Neural progenitor cell (in vitro differentiated cells): ENCODE results near the gene RNF34. TPM values are rescaled to one million over a fixed set of nuclear protein-coding genes. Genes with fewer than 3 reads are reported as not detected.

Experiments
- DNase-seq: peaks from one replicate; pipeline ENCODE4 v3.0.0-alpha.2; 2016; ENCODE audit warnings: low spot score
- H2AFZ ChIP-seq: fragments of 200-600 bp; sonication (generic); replicated peaks from 2 replicates; pipeline ENCODE4 v1.6.1; 2016; ENCODE audit warnings: antibody characterized with exemption
- H3F3A ChIP-seq: fragments of 200-600 bp; sonication (generic); 2 replicates; pipeline ENCODE4 v1.6.1; 2016; ENCODE audit warnings: antibody characterized with exemption, low read depth
- H3K27ac ChIP-seq: fragments of 200-600 bp; sonication (generic); 2 replicates; pipeline ENCODE4 v1.5.1; 2016; ENCODE audit warnings: mild to moderate bottlenecking
- H3K27me3 ChIP-seq: fragments of 200-600 bp; sonication (generic); 2 replicates; pipeline ENCODE4 v1.6.1; 2016; ENCODE audit warnings: mild to moderate bottlenecking, moderate library complexity
- H3K36me3 ChIP-seq: fragments of 200-600 bp; sonication (generic); 2 replicates; pipeline ENCODE4 v1.5.1; 2016
- H3K4me1 ChIP-seq: fragments of 200-600 bp; sonication (generic); 2 replicates; pipeline ENCODE4 v1.6.1; 2016; ENCODE audit warnings: mixed run types
- H3K4me2 ChIP-seq: fragments of 200-600 bp; sonication (generic); 2 replicates; pipeline ENCODE4 v1.6.1; 2016
- H3K4me3 ChIP-seq: fragments of 200-600 bp; sonication (generic); 2 replicates; pipeline ENCODE4 v1.5.1; 2016
- H3K79me2 ChIP-seq: fragments of 200-600 bp; sonication (generic); 2 replicates; pipeline ENCODE4 v1.6.1; 2016; ENCODE audit warnings: low read depth
- H3K9ac ChIP-seq: fragments of 200-600 bp; sonication (generic); 2 replicates; pipeline ENCODE4 v1.6.1; 2016
- H3K9me3 ChIP-seq: fragments of 200-600 bp; sonication (generic); 2 replicates; pipeline ENCODE4 v1.5.1; 2016; ENCODE audit warnings: low read depth
- H4K20me1 ChIP-seq: fragments of 200-600 bp; sonication (generic); 2 replicates; pipeline ENCODE4 v1.6.1; 2016; ENCODE audit warnings: low read depth
- H3K27ac Mint-ChIP-seq: 3 replicates; pipeline ENCODE4 v1.8.0; 2021; ENCODE audit warnings: mixed read lengths
- H3K27me3 Mint-ChIP-seq: 2 replicates; pipeline ENCODE4 v1.8.0; 2022; ENCODE audit warnings: low read depth, mild to moderate bottlenecking, inconsistent platforms, moderate library complexity, mixed read lengths; ENCODE audit not compliant: insufficient read depth
- H3K36me3 Mint-ChIP-seq: 3 replicates; pipeline ENCODE4 v1.8.0; 2021; ENCODE audit warnings: mixed read lengths
- H3K4me1 Mint-ChIP-seq: 3 replicates; pipeline ENCODE4 v1.8.0; 2021; ENCODE audit warnings: mixed read lengths
- H3K4me3 Mint-ChIP-seq: 3 replicates; pipeline ENCODE4 v1.8.0; 2021; ENCODE audit warnings: mild to moderate bottlenecking, moderate library complexity, mixed read lengths
- H3K9me3 Mint-ChIP-seq: 3 replicates; pipeline ENCODE4 v1.8.0; 2020; ENCODE audit warnings: mixed read lengths
- EZH2 ChIP-seq: fragments of 200-600 bp; sonication (generic); IDR thresholded peaks from 2 replicates; pipeline ENCODE4 v1.6.1; 2017; ENCODE audit warnings: antibody characterized with exemption, mild to moderate bottlenecking, moderate library complexity
- EZH2phosphoT487 ChIP-seq: fragments of 200-600 bp; sonication (generic); IDR thresholded peaks from 2 replicates; pipeline ENCODE4 v1.6.1; 2017; ENCODE audit warnings: antibody characterized with exemption
- total RNA-seq: library from RNA; depleted of rRNA; stranded (reverse); fragments of >200 nt; gene quantifications from 2 replicates; pipeline ENCODE4 v1.2.3, GENCODE V29; 2015; ENCODE audit warnings: low replicate concordance
- TF ChIP-seq, protein P1 (sequence below): fragments of 200-600 bp; sonication (generic); IDR thresholded peaks from 2 replicates; pipeline ENCODE4 v1.5.1; 2017; ENCODE audit warnings: antibody characterized with exemption, mild to moderate bottlenecking

Gene RNF34
- total RNA-seq, 1 donor from 2014 or later, result 57.8 TPM

DNA sequence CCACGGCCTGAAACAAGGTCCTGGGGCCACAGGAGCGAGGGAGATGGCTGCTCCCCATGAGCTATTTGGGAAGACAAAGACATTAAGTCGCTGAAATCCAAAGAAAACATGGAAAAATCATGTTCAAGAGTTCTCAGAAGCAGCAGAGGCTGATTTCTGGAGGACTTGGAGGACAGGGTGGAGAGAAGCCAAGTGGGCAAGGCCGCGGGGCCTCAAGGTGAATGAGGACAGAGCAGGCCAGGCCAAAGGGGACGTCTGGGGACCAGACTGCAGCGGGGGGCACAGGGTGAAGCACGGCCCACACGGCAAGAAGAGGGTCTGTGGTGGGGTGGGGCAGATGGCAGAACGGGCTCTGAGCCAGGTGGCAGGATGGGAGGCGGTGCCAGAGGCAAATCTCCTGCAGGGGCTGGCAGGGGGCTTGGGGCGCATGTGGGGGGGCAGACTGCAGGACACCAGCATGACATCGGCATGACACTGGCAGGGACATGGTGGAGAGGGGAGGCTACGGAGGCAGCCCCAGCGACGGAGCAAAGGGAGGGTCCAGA lies 48.9 kb downstream of the RNF34 start:
- no peak for DNase-seq
- no peak for TF ChIP-seq EZH2phosphoT487
- TF ChIP-seq, protein P1, sequence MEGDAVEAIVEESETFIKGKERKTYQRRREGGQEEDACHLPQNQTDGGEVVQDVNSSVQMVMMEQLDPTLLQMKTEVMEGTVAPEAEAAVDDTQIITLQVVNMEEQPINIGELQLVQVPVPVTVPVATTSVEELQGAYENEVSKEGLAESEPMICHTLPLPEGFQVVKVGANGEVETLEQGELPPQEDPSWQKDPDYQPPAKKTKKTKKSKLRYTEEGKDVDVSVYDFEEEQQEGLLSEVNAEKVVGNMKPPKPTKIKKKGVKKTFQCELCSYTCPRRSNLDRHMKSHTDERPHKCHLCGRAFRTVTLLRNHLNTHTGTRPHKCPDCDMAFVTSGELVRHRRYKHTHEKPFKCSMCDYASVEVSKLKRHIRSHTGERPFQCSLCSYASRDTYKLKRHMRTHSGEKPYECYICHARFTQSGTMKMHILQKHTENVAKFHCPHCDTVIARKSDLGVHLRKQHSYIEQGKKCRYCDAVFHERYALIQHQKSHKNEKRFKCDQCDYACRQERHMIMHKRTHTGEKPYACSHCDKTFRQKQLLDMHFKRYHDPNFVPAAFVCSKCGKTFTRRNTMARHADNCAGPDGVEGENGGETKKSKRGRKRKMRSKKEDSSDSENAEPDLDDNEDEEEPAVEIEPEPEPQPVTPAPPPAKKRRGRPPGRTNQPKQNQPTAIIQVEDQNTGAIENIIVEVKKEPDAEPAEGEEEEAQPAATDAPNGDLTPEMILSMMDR, result no peak
- no peak for TF ChIP-seq EZH2
- Histone ChIP-seq H3K27me3 (no peaks in the 10 kb centered on the region), H3K4me1 (no peaks in the 10 kb centered on the region), H3K4me3 (no peak overlapping the region), H3K36me3 (no peaks in the 10 kb centered on the region), H3K9me3 (no peaks in the 10 kb centered on the region), H3K79me2 (peaks cover 27% of the 10 kb centered on the region), H3F3A (peaks cover 9% of the 10 kb centered on the region), H3K27ac (no peak overlapping the region), H3K9ac (no peak overlapping the region), H2AFZ (no peak overlapping the region), H3K4me2 (no peak overlapping the region), H4K20me1 (peaks cover 48% of the 10 kb centered on the region)
- peaks cover 5% of the 10 kb centered on the region for H3K27me3 Mint-ChIP-seq
- peaks cover 3% of the 10 kb centered on the region for H3K4me1 Mint-ChIP-seq
- H3K27ac Mint-ChIP-seq, result peak overlapping the region; percentile 22
- no peak overlapping the region for H3K4me3 Mint-ChIP-seq
- peaks cover 24% of the 10 kb centered on the region for H3K36me3 Mint-ChIP-seq
- no peaks in the 10 kb centered on the region for H3K9me3 Mint-ChIP-seq

DNA sequence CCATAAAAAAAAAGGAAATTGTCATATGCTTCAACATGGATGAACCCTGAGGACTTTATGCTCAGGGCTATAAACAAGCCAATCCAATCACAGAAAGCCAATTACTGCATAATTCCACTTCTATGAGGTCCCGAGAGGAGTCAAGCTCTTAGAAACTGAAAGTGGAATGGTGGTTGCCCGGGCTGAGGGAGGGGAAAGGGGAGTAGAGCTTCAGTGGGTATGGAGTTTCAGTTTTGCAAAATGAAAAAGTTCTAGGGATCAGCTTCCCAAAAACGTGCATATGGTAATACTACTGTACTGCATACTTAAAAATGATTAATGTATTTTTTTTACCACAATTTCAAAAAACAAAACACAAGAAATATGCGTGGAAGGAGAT lies 52.0 kb downstream of the RNF34 start:
- Mint-ChIP-seq H3K36me3 (peaks cover 19% of the 10 kb centered on the region), H3K27me3 (peaks cover 8% of the 10 kb centered on the region), H3K4me1 (peaks cover 15% of the 10 kb centered on the region), H3K4me3 (no peak overlapping the region), H3K27ac (no peak overlapping the region), H3K9me3 (no peaks in the 10 kb centered on the region)
- H3K27me3 ChIP-seq, result no peaks in the 10 kb centered on the region
- H2AFZ ChIP-seq, result no peak overlapping the region
- TF ChIP-seq EZH2, result no peak
- no peak for TF ChIP-seq EZH2phosphoT487
- TF ChIP-seq, protein P1, result no peak
- no peak overlapping the region for H3K9ac ChIP-seq
- peaks cover 49% of the 10 kb centered on the region for H3K79me2 ChIP-seq
- no peak overlapping the region for H3K4me2 ChIP-seq
- no peak for DNase-seq
- no peak overlapping the region for H3K27ac ChIP-seq
- H3K36me3 ChIP-seq, result no peaks in the 10 kb centered on the region
- H3K4me1 ChIP-seq, result no peaks in the 10 kb centered on the region
- no peak overlapping the region for H3K4me3 ChIP-seq
- H4K20me1 ChIP-seq, result peaks cover 60% of the 10 kb centered on the region
- no peaks in the 10 kb centered on the region for H3K9me3 ChIP-seq
- H3F3A ChIP-seq, result no peaks in the 10 kb centered on the region

DNA sequence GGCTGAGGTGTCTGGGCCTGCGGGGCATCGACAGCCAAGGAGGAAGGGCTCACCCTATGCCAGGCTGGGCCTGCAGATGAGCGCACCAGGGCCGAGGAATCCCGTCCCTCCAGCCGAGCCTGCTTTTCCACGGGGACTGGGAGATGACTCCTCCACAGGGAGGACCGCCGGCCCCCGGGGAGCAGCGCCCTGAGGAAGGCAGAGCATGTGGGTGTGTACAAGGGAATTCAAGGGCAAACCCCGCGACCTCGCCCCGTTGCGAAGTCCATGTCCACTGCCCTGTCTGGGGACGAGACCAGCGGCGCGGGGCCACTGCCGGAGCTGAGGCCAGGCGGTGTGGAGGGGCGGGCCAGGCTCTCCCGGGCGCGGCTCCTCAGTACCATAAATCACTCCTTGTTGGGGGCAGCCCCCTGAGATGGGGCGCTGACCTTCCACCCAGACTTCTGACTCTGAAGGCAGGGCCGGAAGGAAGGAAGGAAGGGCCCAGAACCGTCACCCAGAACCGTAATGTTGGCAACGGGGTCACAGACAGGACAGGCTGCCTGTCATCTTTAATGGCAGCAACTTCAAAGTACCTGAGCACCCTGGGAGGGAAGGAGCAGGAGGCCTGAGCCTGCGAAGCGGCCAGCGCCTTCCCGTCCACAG lies 52.5 kb downstream of the RNF34 start:
- peaks cover 9% of the 10 kb centered on the region for H3K27me3 Mint-ChIP-seq
- TF ChIP-seq, protein P1, result no peak
- TF ChIP-seq EZH2 (no peak), EZH2phosphoT487 (no peak)
- no peak overlapping the region for H3K9ac ChIP-seq
- H3K4me2 ChIP-seq, result no peak overlapping the region
- H3K9me3 ChIP-seq, result no peaks in the 10 kb centered on the region
- H3K27ac Mint-ChIP-seq, result no peak overlapping the region
- H3K4me3 ChIP-seq, result no peak overlapping the region
- H4K20me1 ChIP-seq, result peaks cover 60% of the 10 kb centered on the region
- H3K27me3 ChIP-seq, result no peaks in the 10 kb centered on the region
- no peaks in the 10 kb centered on the region for H3K4me1 ChIP-seq
- H3K9me3 Mint-ChIP-seq, result no peaks in the 10 kb centered on the region
- peaks cover 15% of the 10 kb centered on the region for H3K4me1 Mint-ChIP-seq
- peaks cover 53% of the 10 kb centered on the region for H3K79me2 ChIP-seq
- H3K27ac ChIP-seq, result no peak overlapping the region
- no peak overlapping the region for H2AFZ ChIP-seq
- H3K4me3 Mint-ChIP-seq, result no peak overlapping the region
- H3K36me3 ChIP-seq, result no peaks in the 10 kb centered on the region
- DNase-seq, result no peak
- H3F3A ChIP-seq, result no peaks in the 10 kb centered on the region
- peaks cover 21% of the 10 kb centered on the region for H3K36me3 Mint-ChIP-seq
